Parathyroid adenoma (tissue), 2 donors: Measurements from ENCODE around the gene MATR3.

Source experiments
- H2AFZ ChIP-seq: fragments of 300-600 bp; sonication (generic); one replicate; pipeline ENCODE4 v1.7.0; 2017; ENCODE audit warnings: antibody characterized with exemption, mild to moderate bottlenecking
- H3K27ac ChIP-seq: fragments of 300-600 bp; sonication (generic); one replicate; pipeline ENCODE4 v1.7.0; 2017
- H3K27me3 ChIP-seq: fragments of 300-600 bp; sonication (generic); one replicate; pipeline ENCODE4 v1.7.0; 2017; ENCODE audit warnings: low read length; ENCODE audit not compliant: control insufficient read depth, insufficient read depth
- H3K36me3 ChIP-seq: fragments of 300-600 bp; sonication (generic); one replicate; pipeline ENCODE4 v1.7.0; 2017; ENCODE audit warnings: low read length; ENCODE audit not compliant: control insufficient read depth, insufficient read depth
- H3K4me1 ChIP-seq: fragments of 300-600 bp; sonication (generic); one replicate; pipeline ENCODE4 v1.7.0; 2017; ENCODE audit warnings: control low read depth
- H3K4me2 ChIP-seq: fragments of 300-600 bp; sonication (generic); one replicate; pipeline ENCODE4 v1.7.0; 2017; ENCODE audit warnings: low read length
- H3K4me3 ChIP-seq: fragments of 300-600 bp; sonication (generic); one replicate; pipeline ENCODE4 v1.7.0; 2017; ENCODE audit warnings: low read depth, low read length
- H3K79me2 ChIP-seq: fragments of 300-600 bp; sonication (generic); one replicate; pipeline ENCODE4 v1.7.0; 2017; ENCODE audit warnings: control low read depth
- H3K9ac ChIP-seq: fragments of 300-600 bp; sonication (generic); one replicate; pipeline ENCODE4 v1.7.0; 2017; ENCODE audit warnings: mild to moderate bottlenecking
- H3K9me3 ChIP-seq: fragments of 300-600 bp; sonication (generic); one replicate; pipeline ENCODE4 v1.7.0; 2017; ENCODE audit warnings: low read length; ENCODE audit not compliant: control insufficient read depth
- TF ChIP-seq, protein P1 (sequence below): fragments of 300-600 bp; sonication (generic); IDR thresholded peaks from one replicate; pipeline ENCODE4 v1.7.0; 2017; ENCODE audit warnings: antibody characterized with exemption, mild to moderate bottlenecking
- donor health status: primary hyperparathyroidism.

Gene MATR3

DNA sequence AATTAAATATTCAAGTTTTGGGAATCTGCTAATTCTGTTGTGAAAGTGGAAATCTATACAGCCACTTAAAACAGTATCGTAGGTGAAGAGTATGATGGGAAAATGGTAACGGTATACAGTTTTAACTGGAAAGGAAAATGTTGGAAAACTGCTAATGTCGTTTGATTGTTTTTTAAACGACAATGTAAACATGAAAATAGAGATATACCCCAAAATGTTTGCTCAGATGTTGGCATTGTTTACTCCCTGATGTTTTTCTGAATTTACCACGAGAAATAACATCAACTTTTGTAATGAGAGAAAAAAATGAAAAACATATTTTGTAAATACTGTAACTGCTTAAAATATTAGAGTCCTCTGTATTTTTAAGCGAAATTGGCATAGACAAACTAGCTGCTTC lies 2.7 kb downstream of the MATR3 start:
- TF ChIP-seq, protein P1, sequence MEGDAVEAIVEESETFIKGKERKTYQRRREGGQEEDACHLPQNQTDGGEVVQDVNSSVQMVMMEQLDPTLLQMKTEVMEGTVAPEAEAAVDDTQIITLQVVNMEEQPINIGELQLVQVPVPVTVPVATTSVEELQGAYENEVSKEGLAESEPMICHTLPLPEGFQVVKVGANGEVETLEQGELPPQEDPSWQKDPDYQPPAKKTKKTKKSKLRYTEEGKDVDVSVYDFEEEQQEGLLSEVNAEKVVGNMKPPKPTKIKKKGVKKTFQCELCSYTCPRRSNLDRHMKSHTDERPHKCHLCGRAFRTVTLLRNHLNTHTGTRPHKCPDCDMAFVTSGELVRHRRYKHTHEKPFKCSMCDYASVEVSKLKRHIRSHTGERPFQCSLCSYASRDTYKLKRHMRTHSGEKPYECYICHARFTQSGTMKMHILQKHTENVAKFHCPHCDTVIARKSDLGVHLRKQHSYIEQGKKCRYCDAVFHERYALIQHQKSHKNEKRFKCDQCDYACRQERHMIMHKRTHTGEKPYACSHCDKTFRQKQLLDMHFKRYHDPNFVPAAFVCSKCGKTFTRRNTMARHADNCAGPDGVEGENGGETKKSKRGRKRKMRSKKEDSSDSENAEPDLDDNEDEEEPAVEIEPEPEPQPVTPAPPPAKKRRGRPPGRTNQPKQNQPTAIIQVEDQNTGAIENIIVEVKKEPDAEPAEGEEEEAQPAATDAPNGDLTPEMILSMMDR: no peak
- Histone ChIP-seq H3K27me3 (no peaks in the 10 kb centered on the region), H3K4me2 (no peak overlapping the region), H3K27ac (no peak overlapping the region), H3K79me2 (peaks cover 55% of the 10 kb centered on the region), H3K9me3 (no peaks in the 10 kb centered on the region), H3K36me3 (no peaks in the 10 kb centered on the region), H3K4me1 (peaks cover 21% of the 10 kb centered on the region), H3K4me3 (no peak overlapping the region), H3K9ac (no peak overlapping the region), H2AFZ (no peak overlapping the region)

DNA sequence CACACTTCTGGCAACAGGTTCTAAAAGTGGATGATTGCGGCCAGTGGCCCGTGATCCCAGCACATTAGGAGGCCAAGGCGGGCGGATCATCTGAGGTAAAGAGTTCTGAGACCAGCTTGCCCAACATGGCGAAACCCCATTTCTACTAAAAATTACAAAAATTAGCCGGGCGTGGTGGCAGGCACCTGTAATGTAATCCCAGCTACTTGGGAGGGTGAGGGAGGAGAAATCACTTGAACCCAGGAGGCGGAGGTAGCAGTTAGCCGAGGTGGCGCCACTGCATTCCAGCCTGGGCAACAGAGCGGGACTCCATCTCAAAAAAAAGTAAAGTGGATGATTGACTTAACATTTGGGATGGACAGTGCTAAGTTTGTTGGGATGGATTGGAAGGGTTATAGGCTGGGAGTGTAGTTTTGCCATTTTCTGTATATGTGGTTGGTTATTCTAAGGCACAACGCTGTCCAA lies 3.4 kb downstream of the MATR3 start:
- no peaks in the 10 kb centered on the region for H3K36me3 ChIP-seq
- H3K9me3 ChIP-seq: no peaks in the 10 kb centered on the region
- no peak overlapping the region for H3K9ac ChIP-seq
- H3K4me1 ChIP-seq: peaks cover 24% of the 10 kb centered on the region
- H2AFZ ChIP-seq: no peak overlapping the region
- no peak overlapping the region for H3K4me2 ChIP-seq
- no peaks in the 10 kb centered on the region for H3K27me3 ChIP-seq
- H3K27ac ChIP-seq: no peak overlapping the region
- TF ChIP-seq, protein P1: no peak
- peaks cover 62% of the 10 kb centered on the region for H3K79me2 ChIP-seq
- H3K4me3 ChIP-seq: no peak overlapping the region

- Histone ChIP-seq H3K27ac (no peak overlapping the region), H3K27me3 (no peaks in the 10 kb centered on the region), H3K36me3 (no peaks in the 10 kb centered on the region), H3K9ac (no peak overlapping the region), H3K4me3 (no peak overlapping the region), H3K79me2 (peaks cover 65% of the 10 kb centered on the region), H2AFZ (no peak overlapping the region), H3K4me2 (peak overlapping the region; percentile 7), H3K4me1 (peaks cover 24% of the 10 kb centered on the region), H3K9me3 (no peaks in the 10 kb centered on the region)
- TF ChIP-seq, protein P1: no peak
Measured at GRCh38 chr5:139297439-139298133, 4.0 kb downstream of the MATR3 start.

DNA sequence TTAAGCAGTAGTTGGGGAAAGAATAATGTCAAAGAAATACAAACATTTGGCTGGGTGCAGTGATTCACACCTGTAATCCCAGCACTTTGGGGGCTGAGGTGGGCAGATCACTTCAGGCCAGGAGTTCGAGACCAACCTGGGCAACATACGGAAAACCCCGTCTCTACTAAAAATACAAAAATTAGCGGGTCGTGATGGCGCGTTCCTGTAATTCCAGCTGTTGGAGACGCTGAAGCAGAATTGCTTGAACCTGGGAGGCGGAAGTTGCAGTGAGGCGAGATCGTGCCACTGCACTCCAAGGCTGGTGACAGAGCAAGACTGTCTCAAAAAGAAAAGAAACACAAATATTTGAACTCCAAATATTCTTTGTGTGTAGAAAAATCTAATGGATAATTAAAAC lies 4.7 kb downstream of the MATR3 start:
- Histone ChIP-seq H3K79me2 (peaks cover 70% of the 10 kb centered on the region), H3K4me2 (peak overlapping the region; percentile 7), H3K4me3 (no peak overlapping the region), H3K9me3 (no peaks in the 10 kb centered on the region), H3K36me3 (no peaks in the 10 kb centered on the region), H2AFZ (no peak overlapping the region), H3K9ac (no peak overlapping the region), H3K4me1 (peaks cover 24% of the 10 kb centered on the region), H3K27ac (no peak overlapping the region), H3K27me3 (no peaks in the 10 kb centered on the region)
- TF ChIP-seq, protein P1: no peak

DNA sequence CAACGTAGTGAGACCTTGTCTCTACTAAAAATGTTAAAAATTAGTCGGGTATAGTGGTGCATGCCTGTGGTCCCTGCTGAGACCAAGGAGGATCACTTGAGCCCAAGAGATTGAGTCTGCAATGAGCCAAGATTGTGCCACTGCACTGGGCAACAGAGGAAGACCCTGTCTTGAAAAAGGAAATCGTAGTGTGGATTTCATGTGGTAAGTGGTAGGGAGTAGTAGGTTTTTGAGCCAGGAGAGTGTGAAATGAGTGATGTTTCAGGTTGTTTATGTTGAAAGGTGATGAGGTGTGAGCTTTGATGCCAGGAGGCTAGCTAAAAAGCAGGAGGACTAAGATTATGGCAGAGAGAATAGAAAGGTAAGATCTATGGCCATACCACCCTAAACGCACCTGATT lies 5.9 kb downstream of the MATR3 start:
- H3K4me3 ChIP-seq: no peak overlapping the region
- peaks cover 25% of the 10 kb centered on the region for H3K4me1 ChIP-seq
- H3K79me2 ChIP-seq: peaks cover 76% of the 10 kb centered on the region
- H3K9me3 ChIP-seq: no peaks in the 10 kb centered on the region
- no peak overlapping the region for H3K9ac ChIP-seq
- H3K27ac ChIP-seq: no peak overlapping the region
- H3K27me3 ChIP-seq: no peaks in the 10 kb centered on the region
- TF ChIP-seq, protein P1: no peak
- no peak overlapping the region for H2AFZ ChIP-seq
- H3K36me3 ChIP-seq: no peaks in the 10 kb centered on the region
- no peak overlapping the region for H3K4me2 ChIP-seq
